IMR-90 (cell line): ENCODE results near the gene NFX1. TPM values are rescaled to one million over a fixed set of nuclear protein-coding genes. Genes with fewer than 3 reads are reported as not detected.

ENCODE experiments used
- ATAC-seq: fragments of 200-7000 bp; cut with Tn5 transposase; 2 replicates; pipeline ENCODE4 v1.9.1; 2020; ENCODE audit warnings: low read depth, mild to moderate bottlenecking, moderate library complexity
- BruUV-seq: library from RNA; stranded (reverse); fragments of 400-500 nt; replicated peaks from 2 replicates; lab custom pipeline; 2021; lab: Mats Ljungman, UMichigan
- CTCF ChIA-PET: fragments of 300-600 bp; formaldehyde crosslinking; extraction: SDS; loops from one replicate; lab custom pipeline; 2021; ENCODE audit warnings: antibody characterized with exemption; lab: Yijun Ruan, JAX
- POLR2A ChIA-PET: fragments of 300-600 bp; sonication (Branson Sonifier 250); formaldehyde crosslinking; loops from one replicate; lab custom pipeline; 2022; ENCODE audit warnings: antibody characterized with exemption; ENCODE audit not compliant: unreplicated experiment; lab: Charles Lee
- DNase-seq: peaks from one replicate; pipeline ENCODE4 v3.0.0; 2013
- H2AFZ ChIP-seq: replicated peaks from 2 replicates; pipeline ENCODE3; 2013; ENCODE audit warnings: low read length, mild to moderate bottlenecking; ENCODE audit not compliant: poor library complexity
- H2AK5ac ChIP-seq: 2 replicates; pipeline ENCODE4 v1.6.1; 2013; ENCODE audit warnings: low read depth, low read length, inconsistent platforms
- H2AK9ac ChIP-seq: replicated peaks from 2 replicates; pipeline ENCODE3; 2013; ENCODE audit warnings: mild to moderate bottlenecking, low read depth, low read length, moderate library complexity; ENCODE audit not compliant: poor library complexity
- H2BK120ac ChIP-seq: 2 replicates; pipeline ENCODE4 v1.6.1; 2013; ENCODE audit warnings: low read depth, low read length, inconsistent platforms
- H2BK15ac ChIP-seq: 3 replicates; pipeline ENCODE4 v1.6.1; 2013; ENCODE audit warnings: low read depth, low read length, inconsistent platforms
- H2BK20ac ChIP-seq: 2 replicates; pipeline ENCODE4 v1.6.1; 2013; ENCODE audit warnings: low read depth, mild to moderate bottlenecking, inconsistent platforms, low read length, moderate library complexity
- H2BK5ac ChIP-seq: 2 replicates; pipeline ENCODE4 v1.6.1; 2013; ENCODE audit warnings: mild to moderate bottlenecking, low read depth, low read length, inconsistent platforms; ENCODE audit not compliant: poor library complexity, severe bottlenecking
- H3K14ac ChIP-seq: replicated peaks from 2 replicates; pipeline ENCODE4 v1.6.1; 2013; ENCODE audit warnings: low read depth, low read length, inconsistent platforms
- H3K18ac ChIP-seq: 2 replicates; pipeline ENCODE4 v1.6.1; 2013; ENCODE audit warnings: low read depth, low read length, control low read depth
- H3K23ac ChIP-seq: 2 replicates; pipeline ENCODE4 v1.6.1; 2013; ENCODE audit warnings: low read depth, low read length, inconsistent platforms
- H3K27ac ChIP-seq: 2 replicates; pipeline ENCODE4 v1.5.1; 2013; ENCODE audit warnings: mild to moderate bottlenecking, control low read depth, low read length; ENCODE audit not compliant: insufficient read depth
- H3K27me3 ChIP-seq: 2 replicates; pipeline ENCODE4 v1.6.1; 2013; ENCODE audit warnings: low read length; ENCODE audit not compliant: control insufficient read depth, insufficient read depth
- H3K36me3 ChIP-seq: 2 replicates; pipeline ENCODE4 v1.6.1; 2013; ENCODE audit warnings: low read length, mixed read lengths; ENCODE audit not compliant: control insufficient read depth, insufficient read depth
- H3K4ac ChIP-seq: 2 replicates; pipeline ENCODE4 v1.6.1; 2013; ENCODE audit warnings: low read depth, low read length, inconsistent platforms
- H3K4me1 ChIP-seq: 2 replicates; pipeline ENCODE4 v1.6.1; 2013; ENCODE audit warnings: low read length, mixed read lengths; ENCODE audit not compliant: control insufficient read depth, insufficient read depth
- H3K4me2 ChIP-seq: 2 replicates; pipeline ENCODE4 v1.6.1; 2013; ENCODE audit warnings: low read depth, mild to moderate bottlenecking, control low read depth, low read length, moderate library complexity
- H3K4me3 ChIP-seq: 2 replicates; pipeline ENCODE4 v1.5.1; 2013; ENCODE audit warnings: low read depth, mild to moderate bottlenecking, control low read depth, low read length, moderate library complexity; ENCODE audit not compliant: insufficient read depth
- H3K56ac ChIP-seq: 2 replicates; pipeline ENCODE4 v1.6.1; 2013; ENCODE audit warnings: low read length, inconsistent platforms; ENCODE audit not compliant: insufficient read depth; ENCODE audit errors: extremely low read depth
- H3K79me1 ChIP-seq, 2 experiments: 2 replicates each; pipeline ENCODE4 v1.6.1; 2013; ENCODE audit warnings: low read length in 2 of 2, inconsistent platforms in 1 of 2, low read depth in 1 of 2
- H3K9ac ChIP-seq: 2 replicates; pipeline ENCODE4 v1.6.1; 2013; ENCODE audit warnings: low read depth, low read length, control low read depth
- H3K9me1 ChIP-seq: 2 replicates; pipeline ENCODE4 v1.6.1; 2013; ENCODE audit warnings: low read length, inconsistent platforms; ENCODE audit not compliant: insufficient read depth
- H3K9me3 ChIP-seq: 2 replicates; pipeline ENCODE4 v1.6.1; 2013; ENCODE audit warnings: low read length; ENCODE audit not compliant: control insufficient read depth, insufficient read depth
- H4K20me1 ChIP-seq: 2 replicates; pipeline ENCODE4 v1.6.1; 2013; ENCODE audit warnings: low read length, inconsistent platforms; ENCODE audit not compliant: insufficient read depth
- H4K5ac ChIP-seq: 2 replicates; pipeline ENCODE4 v1.6.1; 2013; ENCODE audit warnings: mild to moderate bottlenecking, low read depth, low read length, control low read depth
- H4K8ac ChIP-seq, 2 experiments: 2 replicates each; pipeline ENCODE4 v1.6.1; 2013; ENCODE audit warnings: low read depth in 2 of 2, low read length in 2 of 2, control low read depth in 1 of 2, inconsistent platforms in 1 of 2
- H4K91ac ChIP-seq: 2 replicates; pipeline ENCODE4 v1.6.1; 2013; ENCODE audit warnings: low read depth, low read length, inconsistent platforms; ENCODE audit not compliant: insufficient read depth
- BHLHE40 ChIP-seq: fragments of 150-350 bp; IDR thresholded peaks from 2 replicates; pipeline ENCODE4 v1.6.1; 2016; ENCODE audit warnings: mild to moderate bottlenecking, low read depth, low read length
- CEBPB ChIP-seq: IDR thresholded peaks from 2 replicates; pipeline ENCODE4 v1.6.1; 2012; ENCODE audit warnings: low read depth, low read length, improper control_type of control experiment
- CHD1 ChIP-seq: IDR thresholded peaks from 2 replicates; pipeline ENCODE4 v1.6.1; 2012; ENCODE audit warnings: low read depth, low read length, improper control_type of control experiment
- FOS ChIP-seq: fragments of 150-350 bp; IDR thresholded peaks from 2 replicates; pipeline ENCODE4 v1.6.1; 2016; ENCODE audit warnings: low read depth, low read length
- MAFK ChIP-seq: IDR thresholded peaks from 2 replicates; pipeline ENCODE4 v1.6.1; 2012; ENCODE audit warnings: low read depth, low read length, improper control_type of control experiment
- MAZ ChIP-seq: IDR thresholded peaks from 2 replicates; pipeline ENCODE4 v1.6.1; 2012; ENCODE audit warnings: low read depth, mild to moderate bottlenecking, low read length, improper control_type of control experiment, moderate library complexity, borderline replicate concordance
- MXI1 ChIP-seq: IDR thresholded peaks from 2 replicates; pipeline ENCODE4 v1.6.1; 2012; ENCODE audit warnings: low read depth, mild to moderate bottlenecking, low read length, moderate library complexity, borderline replicate concordance
- NFE2L2 ChIP-seq: fragments of 150-350 bp; IDR thresholded peaks from 2 replicates; pipeline ENCODE4 v1.6.1; 2016; ENCODE audit warnings: low read depth, mild to moderate bottlenecking, low read length
- POLR2A ChIP-seq: IDR thresholded peaks from 2 replicates; pipeline ENCODE4 v1.6.1; 2012; ENCODE audit warnings: mild to moderate bottlenecking, low read depth, low read length
- RAD21 ChIP-seq: IDR thresholded peaks from 2 replicates; pipeline ENCODE4 v1.6.1; 2012; ENCODE audit warnings: low read length, improper control_type of control experiment
- RFX5 ChIP-seq: IDR thresholded peaks from 2 replicates; pipeline ENCODE4 v1.8.0; 2012; ENCODE audit warnings: low read depth, mild to moderate bottlenecking, low read length, moderate library complexity
- SMC3 ChIP-seq: fragments of 150-350 bp; IDR thresholded peaks from 2 replicates; pipeline ENCODE4 v1.6.1; 2016; ENCODE audit warnings: low read depth, mild to moderate bottlenecking, antibody characterized with exemption, low read length, moderate library complexity
- WGBS, 2 experiments: methylation state at CpG; one replicate each; pipeline versions ENCODE4 v1.1.5 to v1.1.7; 2013; ENCODE audit warnings: missing lambda C conversion rate in 2 of 2; ENCODE audit not compliant: insufficient read length in 1 of 2; ENCODE audit errors: extremely low coverage in 2 of 2; 5-methylcytosine and 5-hydroxymethylcytosine counted together
- dilution Hi-C: fragments of 300-500 bp; cut with HindIII; formaldehyde crosslinking; loops from one replicate; pipeline ENCODE4 v1.14.3; 2018; ENCODE audit warnings: low sequenced_read_pairs; ENCODE audit not compliant: unreplicated experiment
- in situ Hi-C: fragments of 300-500 bp; cut with MboI; formaldehyde crosslinking; loops from 3 replicates; pipeline ENCODE4 v1.14.3; 2019; ENCODE audit warnings: low sequenced_read_pairs, inconsistent platforms, mixed read lengths
- intact Hi-C: fragments of 100-400 bp; cut with micrococcal nuclease; formaldehyde crosslinking; loops from 2 replicates; pipeline ENCODE4 v1.10.0; 2022
- polyA plus RNA-seq, 3 experiments: library from polyadenylated mRNA; depleted of rRNA; stranded (reverse); fragments of >200 nt; gene quantifications; 2 replicates each; pipeline ENCODE4 v1.2.3, GENCODE V29; 2012; ENCODE audit warnings: low replicate concordance in 1 of 3
- total RNA-seq: library from RNA; depleted of rRNA; stranded (reverse); fragments of >200 nt; gene quantifications from 2 replicates; pipeline ENCODE4 v1.2.3, GENCODE V29; 2012
- TF ChIP-seq, protein P1 (sequence below): fragments of 150-350 bp; IDR thresholded peaks from 2 replicates; pipeline ENCODE4 v1.6.1; 2016; ENCODE audit warnings: low read depth, mild to moderate bottlenecking, low read length, moderate library complexity, borderline replicate concordance
- TF ChIP-seq, protein P2 (sequence below): fragments of 150-350 bp; IDR thresholded peaks from 2 replicates; pipeline ENCODE4 v1.6.1; 2017; ENCODE audit warnings: mild to moderate bottlenecking, antibody characterized with exemption, low read length, low read depth
- TF ChIP-seq, protein P3 (sequence below): conservative IDR thresholded peaks from 2 replicates; pipeline ENCODE4 v1.5.1; 2012; ENCODE audit warnings: mild to moderate bottlenecking, low read depth, low read length, improper control_type of control experiment

The NFX1 gene
- total and polyA plus RNA-seq, 2 of the 4 experiments (the other 2 are of a cell fraction): 27.0 to 36.0 TPM

DNA sequence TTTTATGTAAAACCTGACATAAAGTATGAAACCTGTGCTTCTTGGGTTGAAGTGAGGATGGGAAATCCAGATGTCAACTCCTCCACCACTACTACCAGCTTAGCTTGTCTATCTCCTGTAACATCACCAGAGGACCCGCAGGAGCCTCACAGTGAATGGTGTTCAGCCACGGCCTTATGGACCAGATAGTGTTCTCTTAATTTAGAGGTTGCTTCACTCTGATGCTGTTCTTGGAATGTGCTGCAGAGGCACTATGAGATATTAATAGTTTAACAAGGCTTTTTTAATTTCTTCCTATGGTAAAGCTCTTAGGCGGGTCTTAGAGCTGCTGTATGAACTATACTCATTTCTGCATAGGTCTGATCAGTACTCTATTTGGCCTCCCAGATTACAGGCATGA is 27.9 kb downstream of the NFX1 start:
- no TSS peak for BruUV-seq
- H2BK120ac ChIP-seq: no peak overlapping the region
- ATAC-seq (no peak), DNase-seq (no peak)
- H3K4ac ChIP-seq: peak overlapping the region; percentile 78; the same call in 1 of the 2 replicates
- peak overlapping the region; percentile 54; the same call in 1 of the 2 replicates for H3K27ac ChIP-seq
- no peak overlapping the region for H2AFZ ChIP-seq
- TF ChIP-seq CHD1 (no peak), CEBPB (no peak), MAFK (no peak), NFE2L2 (no peak), BHLHE40 (no peak), SMC3 (no peak), FOS (no peak), MXI1 (no peak), RAD21 (no peak), RFX5 (no peak), MAZ (no peak), POLR2A (no peak)
- TF ChIP-seq, protein P1, sequence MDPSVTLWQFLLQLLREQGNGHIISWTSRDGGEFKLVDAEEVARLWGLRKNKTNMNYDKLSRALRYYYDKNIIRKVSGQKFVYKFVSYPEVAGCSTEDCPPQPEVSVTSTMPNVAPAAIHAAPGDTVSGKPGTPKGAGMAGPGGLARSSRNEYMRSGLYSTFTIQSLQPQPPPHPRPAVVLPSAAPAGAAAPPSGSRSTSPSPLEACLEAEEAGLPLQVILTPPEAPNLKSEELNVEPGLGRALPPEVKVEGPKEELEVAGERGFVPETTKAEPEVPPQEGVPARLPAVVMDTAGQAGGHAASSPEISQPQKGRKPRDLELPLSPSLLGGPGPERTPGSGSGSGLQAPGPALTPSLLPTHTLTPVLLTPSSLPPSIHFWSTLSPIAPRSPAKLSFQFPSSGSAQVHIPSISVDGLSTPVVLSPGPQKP: no peak
- TF ChIP-seq, protein P2, sequence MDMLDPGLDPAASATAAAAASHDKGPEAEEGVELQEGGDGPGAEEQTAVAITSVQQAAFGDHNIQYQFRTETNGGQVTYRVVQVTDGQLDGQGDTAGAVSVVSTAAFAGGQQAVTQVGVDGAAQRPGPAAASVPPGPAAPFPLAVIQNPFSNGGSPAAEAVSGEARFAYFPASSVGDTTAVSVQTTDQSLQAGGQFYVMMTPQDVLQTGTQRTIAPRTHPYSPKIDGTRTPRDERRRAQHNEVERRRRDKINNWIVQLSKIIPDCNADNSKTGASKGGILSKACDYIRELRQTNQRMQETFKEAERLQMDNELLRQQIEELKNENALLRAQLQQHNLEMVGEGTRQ: no peak
- TF ChIP-seq, protein P3, sequence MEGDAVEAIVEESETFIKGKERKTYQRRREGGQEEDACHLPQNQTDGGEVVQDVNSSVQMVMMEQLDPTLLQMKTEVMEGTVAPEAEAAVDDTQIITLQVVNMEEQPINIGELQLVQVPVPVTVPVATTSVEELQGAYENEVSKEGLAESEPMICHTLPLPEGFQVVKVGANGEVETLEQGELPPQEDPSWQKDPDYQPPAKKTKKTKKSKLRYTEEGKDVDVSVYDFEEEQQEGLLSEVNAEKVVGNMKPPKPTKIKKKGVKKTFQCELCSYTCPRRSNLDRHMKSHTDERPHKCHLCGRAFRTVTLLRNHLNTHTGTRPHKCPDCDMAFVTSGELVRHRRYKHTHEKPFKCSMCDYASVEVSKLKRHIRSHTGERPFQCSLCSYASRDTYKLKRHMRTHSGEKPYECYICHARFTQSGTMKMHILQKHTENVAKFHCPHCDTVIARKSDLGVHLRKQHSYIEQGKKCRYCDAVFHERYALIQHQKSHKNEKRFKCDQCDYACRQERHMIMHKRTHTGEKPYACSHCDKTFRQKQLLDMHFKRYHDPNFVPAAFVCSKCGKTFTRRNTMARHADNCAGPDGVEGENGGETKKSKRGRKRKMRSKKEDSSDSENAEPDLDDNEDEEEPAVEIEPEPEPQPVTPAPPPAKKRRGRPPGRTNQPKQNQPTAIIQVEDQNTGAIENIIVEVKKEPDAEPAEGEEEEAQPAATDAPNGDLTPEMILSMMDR: no peak
- peaks cover 47% of the 10 kb centered on the region for H3K36me3 ChIP-seq
- no peak overlapping the region for H3K9ac ChIP-seq
- peak overlapping the region; percentile 51; the same call in 1 of the 2 replicates for H4K91ac ChIP-seq
- H4K20me1 ChIP-seq: no peaks in the 10 kb centered on the region; the same call in 1 of the 2 replicates
- H4K5ac ChIP-seq: peak overlapping the region; percentile 81
- H3K4me3 ChIP-seq: no peak overlapping the region
- no peaks in the 10 kb centered on the region for H3K9me3 ChIP-seq
- no CpG with 5 or more reads among the region's 3 CpGs for WGBS, 2 experiments
- H3K23ac ChIP-seq: no peak overlapping the region
- peak overlapping the region; percentile 50; the same call in 1 of the 2 replicates for H2AK5ac ChIP-seq
- H2BK5ac ChIP-seq: peak overlapping the region; percentile 100
- intact Hi-C loops: no loop called here
- no peak overlapping the region for H3K56ac ChIP-seq
- in situ Hi-C loops: no loop called here
- H3K27me3 ChIP-seq: no peaks in the 10 kb centered on the region
- peaks cover 31 to 32% of the 10 kb centered on the region in 2 experiments for H3K79me1 ChIP-seq
- H2BK15ac ChIP-seq: peak overlapping the region; percentile 91; the same call in 2 of the 3 replicates
- peaks cover 8% of the 10 kb centered on the region for H3K9me1 ChIP-seq
- H4K8ac ChIP-seq: peak overlapping the region in 1 of 2 experiments; percentile 45; a peak in 2 of 4 replicates
- POLR2A ChIA-PET: no interaction called here
- no peak overlapping the region for H3K4me2 ChIP-seq
- peaks cover 24% of the 10 kb centered on the region for H3K4me1 ChIP-seq
- H2BK20ac ChIP-seq: peak overlapping the region; percentile 60; the same call in 1 of the 2 replicates
- H3K18ac ChIP-seq: peak overlapping the region; percentile 87
- dilution Hi-C loops: no loop called here
- 0 out of 2 replicates have a peak overlapping the region, but pooled peaks have one; percentile 8 for H3K14ac ChIP-seq
- CTCF ChIA-PET: no interaction called here
- H2AK9ac ChIP-seq: no peak overlapping the region
